ENCODE measurements around the gene CDK5RAP1. TPM values are rescaled to one million over a fixed set of nuclear protein-coding genes. Genes with fewer than 3 reads are reported as not detected.

CDK5RAP1 gene
- total RNA-seq, 1 donor from 2014 or later, result 14.4 TPM

DNA sequence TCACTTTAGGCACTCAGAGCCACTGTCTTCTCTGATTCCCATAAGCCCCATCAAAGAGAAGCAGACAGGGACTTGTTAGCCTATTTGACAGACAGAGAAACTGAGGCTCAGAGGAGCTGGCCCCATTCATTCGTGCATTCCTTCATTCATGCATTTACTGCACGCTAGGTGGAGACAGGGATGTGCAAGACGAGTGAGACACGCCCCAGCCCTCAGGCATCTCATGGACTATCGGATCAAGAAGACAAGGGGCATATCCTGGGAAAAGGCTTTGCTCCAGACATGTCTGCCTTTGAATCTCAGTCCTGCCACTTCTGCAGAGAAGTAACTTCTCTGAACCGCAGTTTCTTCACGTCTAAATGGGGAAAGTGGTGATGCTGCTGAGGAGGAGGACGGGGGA, 64.2 kb downstream of the CDK5RAP1 start:
- no peak for DNase-seq (ENCODE audit: low spot score)

DNA sequence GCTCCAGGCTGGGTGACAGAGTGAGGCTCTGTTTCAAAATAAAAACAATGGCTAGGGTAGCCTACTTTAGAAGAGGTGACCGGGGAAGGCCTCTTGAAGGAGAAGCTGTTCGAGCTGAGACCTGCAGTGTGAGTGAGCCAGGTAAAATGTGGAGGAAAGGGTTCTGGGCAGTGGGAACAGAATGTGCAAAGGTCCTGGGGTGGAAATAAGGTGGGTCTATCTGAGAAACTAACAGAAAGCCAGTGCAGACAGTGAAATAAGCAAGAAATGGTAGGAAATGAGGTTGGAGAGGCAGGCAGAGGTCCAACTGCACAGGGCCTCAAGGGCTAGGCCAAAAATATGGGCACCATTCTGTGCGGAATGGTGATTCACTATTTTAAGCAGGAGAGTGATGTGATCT, 64.9 kb downstream of the CDK5RAP1 start:
- no peak for DNase-seq (ENCODE audit: low spot score)

GRCh38 chr20:33334111-33334510, 67.2 kb downstream of the CDK5RAP1 start:
- DNase-seq (ENCODE audit: low spot score), result no peak

DNA sequence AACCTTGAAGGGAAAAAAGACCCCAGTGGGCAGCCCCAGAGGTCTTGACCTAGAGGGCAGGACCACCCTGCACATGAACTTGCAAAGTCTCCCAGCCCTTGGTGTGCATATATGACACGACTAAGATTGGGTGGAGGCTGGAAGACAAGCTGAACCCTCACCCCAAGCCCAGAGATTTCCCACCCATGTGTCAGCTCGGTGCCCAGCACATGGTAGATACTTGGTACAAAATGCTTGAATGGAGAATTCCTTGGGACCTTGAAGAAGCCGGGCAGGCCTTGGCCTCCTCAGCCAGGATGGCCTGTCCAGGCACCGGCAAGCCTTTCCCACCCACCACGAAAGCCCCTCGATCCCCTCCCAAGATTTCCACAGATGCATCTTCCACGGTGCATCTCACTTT, 67.7 kb downstream of the CDK5RAP1 start:
- DNase-seq (ENCODE audit: low spot score), result no peak

DNA sequence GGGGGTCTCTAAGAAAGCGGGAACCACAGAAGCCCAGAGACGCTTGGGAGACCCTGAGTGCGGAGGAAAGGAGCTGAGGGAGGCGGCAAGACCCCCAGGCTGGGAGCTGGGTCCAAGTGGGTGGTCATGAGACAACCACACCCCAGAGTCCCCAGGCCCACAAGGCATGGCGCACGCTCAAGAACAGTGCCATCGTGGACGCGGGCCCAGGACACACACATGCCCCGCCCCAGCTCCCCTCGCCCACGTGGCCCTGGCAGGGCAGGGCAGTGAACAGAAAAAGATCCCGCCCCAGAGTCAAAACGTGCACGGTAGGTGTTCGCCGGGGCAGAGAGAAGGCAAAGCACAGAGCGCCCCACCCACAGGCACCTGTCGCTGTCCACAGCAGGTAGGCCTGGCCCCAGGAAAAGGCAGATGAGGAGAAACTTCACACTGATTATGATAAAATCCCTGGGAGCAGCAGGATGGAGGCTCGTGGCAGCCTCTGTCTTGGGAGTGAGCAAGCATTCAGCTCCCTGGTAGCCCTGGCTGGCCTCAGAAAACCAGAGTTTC, 68.3 kb downstream of the CDK5RAP1 start:
- DNase-seq (ENCODE audit: low spot score), result no peak

- no peak for DNase-seq (ENCODE audit: low spot score)
Observed at GRCh38 chr20:33328157-33329137, 72.9 kb downstream of the CDK5RAP1 start.

GRCh38 chr20:33325350-33325749, 76.0 kb downstream of the CDK5RAP1 start:
- DNase-seq (ENCODE audit: low spot score), result no peak

DNA sequence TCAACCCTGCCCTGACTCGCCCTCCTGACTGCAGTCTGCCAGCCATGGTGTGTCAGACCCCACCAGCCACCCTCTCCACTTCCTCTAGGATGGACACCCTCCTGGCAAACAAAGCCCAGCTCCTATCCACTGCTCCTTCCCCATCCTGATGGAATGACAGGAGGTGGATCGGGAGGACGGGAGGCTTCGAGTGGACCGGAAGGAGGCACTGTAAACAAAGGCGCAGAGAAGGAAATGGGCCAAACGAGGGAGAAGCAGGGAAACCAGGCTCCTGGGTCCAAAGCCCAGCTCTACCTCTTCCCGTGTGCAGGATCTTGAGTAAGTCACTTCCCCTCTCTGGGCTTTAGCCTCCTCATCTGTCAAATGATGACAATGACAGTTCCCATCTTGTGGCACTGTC, 78.1 kb downstream of the CDK5RAP1 start:
- DNase-seq (ENCODE audit: low spot score), result no peak

DNA sequence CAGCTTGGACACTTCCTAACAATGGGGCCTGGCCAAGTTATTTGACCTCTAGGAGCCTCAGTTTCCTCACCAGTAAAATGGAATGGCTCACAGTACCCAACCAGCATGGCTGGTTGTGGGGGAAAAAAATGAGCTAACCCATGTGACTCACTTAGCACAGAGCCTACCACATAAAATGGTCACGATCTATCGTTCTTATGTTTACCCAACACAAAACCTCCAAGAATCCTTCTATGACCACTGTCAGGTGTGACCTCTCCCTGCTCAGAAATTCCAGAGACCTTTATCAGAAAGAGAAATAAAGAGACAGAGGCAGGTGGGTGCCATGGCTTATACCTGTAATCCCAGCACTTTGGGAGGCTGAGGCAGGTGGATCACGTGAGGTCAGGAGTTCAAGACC, 78.9 kb downstream of the CDK5RAP1 start:
- DNase-seq (ENCODE audit: low spot score), result no peak

DNA sequence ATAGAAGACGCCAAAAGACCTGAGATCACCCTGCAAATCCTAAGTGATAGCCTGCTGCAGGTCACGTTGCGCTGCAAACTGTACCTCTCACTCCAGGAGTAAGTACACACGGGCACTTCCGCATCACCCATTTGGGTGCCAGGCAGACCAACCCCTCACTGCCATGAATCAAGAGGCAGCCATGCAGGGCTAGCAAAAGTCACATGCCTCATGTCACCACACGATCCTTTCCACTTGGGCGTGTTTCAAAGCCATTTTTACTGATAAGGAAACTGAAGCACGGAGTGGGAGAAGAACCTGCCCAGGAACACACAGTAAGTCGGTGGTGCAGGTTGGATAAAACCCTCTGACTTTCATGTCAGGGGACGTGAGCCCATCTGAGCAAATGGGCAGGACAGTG, 81.3 kb downstream of the CDK5RAP1 start:
- DNase-seq (ENCODE audit: low spot score), result no peak

DNA sequence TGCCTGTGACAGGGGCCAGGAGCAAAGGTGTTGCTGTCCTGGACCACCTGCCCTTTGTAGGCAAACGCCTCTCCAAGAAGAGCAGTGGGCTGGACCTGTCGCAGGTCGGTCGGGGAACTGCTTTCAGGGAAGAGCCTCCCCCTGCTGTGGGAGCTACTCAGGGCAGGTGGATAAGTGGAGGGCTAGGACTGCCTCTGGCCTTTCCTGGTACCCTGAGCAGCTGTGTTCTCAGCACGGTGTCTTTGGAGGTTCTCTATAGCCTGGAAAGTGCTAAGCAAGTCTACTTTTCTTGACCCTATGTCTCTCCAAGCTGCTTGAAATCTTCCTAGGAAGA, 83.3 kb downstream of the CDK5RAP1 start:
- no peak for DNase-seq (ENCODE audit: low spot score)

- no peak for DNase-seq (ENCODE audit: low spot score)
Observed at GRCh38 chr20:33317424-33318095, 83.8 kb downstream of the CDK5RAP1 start.

- no peak for DNase-seq (ENCODE audit: low spot score)
Observed at GRCh38 chr20:33316958-33317357, 84.4 kb downstream of the CDK5RAP1 start.

- DNase-seq (ENCODE audit: low spot score), result no peak
Observed at GRCh38 chr20:33316343-33316742, 85.0 kb downstream of the CDK5RAP1 start.

- no peak for DNase-seq (ENCODE audit: low spot score)
Observed at GRCh38 chr20:33313686-33314314, 87.5 kb downstream of the CDK5RAP1 start.

- DNase-seq (ENCODE audit: low spot score), result no peak
Observed at GRCh38 chr20:33312583-33312982, 88.7 kb downstream of the CDK5RAP1 start.

- no peak for DNase-seq (ENCODE audit: low spot score)
Observed at GRCh38 chr20:33311996-33312395, 89.3 kb downstream of the CDK5RAP1 start.

DNA sequence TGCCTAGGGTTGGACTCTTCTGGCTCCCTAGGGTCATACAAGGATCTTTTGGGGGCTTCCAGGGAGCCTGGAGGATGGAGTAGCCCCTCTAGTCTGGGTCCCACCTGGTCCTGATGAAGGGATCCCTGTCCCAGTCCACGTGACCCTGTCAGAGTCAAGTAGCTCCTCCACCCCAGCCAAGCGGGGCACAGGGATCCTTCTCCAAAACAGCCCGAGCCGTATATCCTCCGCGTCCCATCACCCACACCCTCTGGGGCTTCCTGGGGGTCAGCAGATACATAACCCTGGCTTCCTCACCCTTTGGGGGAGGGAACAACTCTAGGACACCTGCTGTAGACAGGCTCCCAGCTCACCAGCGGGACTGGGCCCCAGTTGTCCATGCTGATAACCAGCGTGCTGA, 90.3 kb downstream of the CDK5RAP1 start:
- DNase-seq (ENCODE audit: low spot score), result no peak

DNA sequence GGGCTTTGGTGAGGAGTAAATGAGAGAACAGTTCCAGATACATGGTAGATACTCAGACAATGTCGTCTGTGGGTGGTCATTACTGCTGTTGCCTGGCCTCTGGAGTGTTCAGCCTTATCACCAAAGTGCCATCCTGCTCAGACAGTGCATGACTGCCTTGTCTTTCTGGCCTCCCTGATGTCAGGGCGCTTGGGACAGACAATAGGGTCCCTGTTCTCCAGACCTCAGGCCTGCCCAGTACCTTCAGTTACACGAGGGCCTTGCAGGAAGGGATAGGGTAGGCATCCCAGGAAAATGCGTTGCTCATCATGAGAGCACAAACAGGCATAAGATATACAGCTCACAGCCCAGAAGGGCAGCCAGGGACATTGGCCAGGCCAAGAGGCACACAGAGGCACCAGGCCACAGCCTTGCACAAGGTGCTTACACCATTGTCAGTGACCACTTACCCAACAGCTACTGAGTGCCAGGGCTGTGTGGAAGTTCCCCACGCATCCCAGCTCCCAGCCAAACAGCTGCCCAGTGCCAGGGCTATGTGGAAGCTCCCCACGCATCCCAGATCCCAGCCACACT, 90.9 kb downstream of the CDK5RAP1 start:
- no peak for DNase-seq (ENCODE audit: low spot score)

- no peak for DNase-seq (ENCODE audit: low spot score)
Observed at GRCh38 chr20:33309631-33310030, 91.7 kb downstream of the CDK5RAP1 start.
